SK-N-SH (cell line): Measurements from ENCODE around the gene DNAJC4. TPM values are rescaled to one million over a fixed set of nuclear protein-coding genes. Genes with fewer than 3 reads are reported as not detected.

Experiments used
- CTCF ChIA-PET: fragments of 300-600, 350-600 bp; formaldehyde crosslinking; extraction: SDS; loops from one replicate; lab custom pipeline; 2021; lab: Yijun Ruan, JAX
- POLR2A ChIA-PET: fragments of 350-600 bp; sonication (Branson Sonifier 250); formaldehyde crosslinking; extraction: SDS; loops from one replicate; lab custom pipeline; 2020; ENCODE audit warnings: antibody characterized with exemption, inconsistent platforms; lab: Yijun Ruan, JAX
- DNase-seq: peaks from one replicate; pipeline ENCODE4 v3.0.0; 2012
- H2AFZ ChIP-seq: fragments of 200-600 bp; sonication (generic); 2 replicates; pipeline ENCODE4 v1.8.1; 2016; ENCODE audit warnings: antibody characterized with exemption, mild to moderate bottlenecking, low read depth
- H3F3A ChIP-seq: fragments of 200-600 bp; sonication (generic); replicated peaks from 2 replicates; pipeline ENCODE3; 2016; ENCODE audit warnings: antibody characterized with exemption, mild to moderate bottlenecking; ENCODE audit not compliant: insufficient read depth
- H3K27ac ChIP-seq, 2 experiments: fragments of 200-500 bp in 1 of 2; fragments of 200-600 bp in 1 of 2; sonication (Bioruptor generic) in 1 of 2; sonication (generic), shearing (Covaris generic) in 1 of 2; 2 replicates each; pipeline versions ENCODE4 v1.5.1 to v1.6.1; 2014 to 2016; ENCODE audit warnings: low read depth in 2 of 2, inconsistent platforms in 1 of 2, low read length in 1 of 2, mild to moderate bottlenecking in 1 of 2, mixed read lengths in 1 of 2
- H3K27me3 ChIP-seq: fragments of 200-600 bp; sonication (generic), shearing (Covaris generic); 2 replicates; pipeline ENCODE4 v1.6.1; 2016; ENCODE audit warnings: mixed run types; ENCODE audit not compliant: insufficient read depth
- H3K36me3 ChIP-seq, 2 experiments: fragments of 200-500 bp in 1 of 2; fragments of 200-600 bp in 1 of 2; sonication (Bioruptor generic) in 1 of 2; sonication (generic) in 1 of 2; replicated peaks in 1 of 2; 2 replicates each; pipeline versions ENCODE3 to v1.5.1; 2014 to 2016; ENCODE audit warnings: low read length in 1 of 2, mild to moderate bottlenecking in 1 of 2; ENCODE audit not compliant: insufficient read depth in 2 of 2, control insufficient read depth in 1 of 2
- H3K4me1 ChIP-seq, 2 experiments: fragments of 200-500 bp in 1 of 2; fragments of 200-600 bp in 1 of 2; sonication (Bioruptor generic) in 1 of 2; sonication (generic), shearing (Covaris generic) in 1 of 2; 2 replicates each; pipeline versions ENCODE4 v1.5.1 to v1.6.1; 2014 to 2016; ENCODE audit warnings: low read depth in 1 of 2, low read length in 1 of 2, mixed run types in 1 of 2; ENCODE audit not compliant: insufficient read depth in 2 of 2, control insufficient read depth in 1 of 2
- H3K4me2 ChIP-seq: fragments of 200-600 bp; sonication (generic), shearing (Covaris generic); 2 replicates; pipeline ENCODE4 v1.6.1; 2017; ENCODE audit warnings: mixed run types
- H3K4me3 ChIP-seq, 2 experiments: fragments of 200-500 bp in 1 of 2; fragments of 200-600 bp in 1 of 2; sonication (Bioruptor generic) in 1 of 2; sonication (generic), shearing (Covaris generic) in 1 of 2; 2 replicates each; pipeline versions ENCODE4 v1.5.1 to v1.8.1; 2014 to 2016; ENCODE audit warnings: low read depth in 2 of 2, inconsistent platforms in 1 of 2, low read length in 1 of 2, mild to moderate bottlenecking in 1 of 2, mixed read lengths in 1 of 2, moderate library complexity in 1 of 2
- H3K79me2 ChIP-seq: fragments of 200-600 bp; sonication (generic); 2 replicates; pipeline ENCODE4 v1.8.1; 2017; ENCODE audit warnings: mild to moderate bottlenecking; ENCODE audit not compliant: insufficient read depth
- H3K9ac ChIP-seq: fragments of 200-600 bp; sonication (generic); 2 replicates; pipeline ENCODE4 v1.6.1; 2017; ENCODE audit warnings: mixed run types
- H3K9me2 ChIP-seq: fragments of 200-600 bp; sonication (generic); 2 replicates; pipeline ENCODE4 v1.6.1; 2017; ENCODE audit warnings: mixed run types
- H3K9me3 ChIP-seq: fragments of 200-600 bp; sonication (generic); 2 replicates; pipeline ENCODE4 v1.6.1; 2017; ENCODE audit warnings: mixed run types, mild to moderate bottlenecking, moderate library complexity
- H4K20me1 ChIP-seq: fragments of 200-600 bp; sonication (generic); 2 replicates; pipeline ENCODE4 v1.6.1; 2017; ENCODE audit warnings: mild to moderate bottlenecking, mixed run types; ENCODE audit not compliant: insufficient read depth
- CTCF ChIP-seq: fragments of 200-600 bp; sonication (generic); IDR thresholded peaks from 2 replicates; pipeline ENCODE4 v1.6.1; 2017; ENCODE audit warnings: antibody characterized with exemption, mild to moderate bottlenecking, moderate library complexity
- FOSL2 ChIP-seq: IDR thresholded peaks from 2 replicates; pipeline ENCODE4 v1.4.0; 2012; ENCODE audit warnings: low read depth, mild to moderate bottlenecking, moderate library complexity, borderline replicate concordance
- FOXJ3 ChIP-seq: sonication (generic); formaldehyde crosslinking; IDR thresholded peaks from 2 replicates; pipeline ENCODE4 v1.5.1; 2020; ENCODE audit warnings: mild to moderate bottlenecking, missing genetic modification reagents
- FOXM1 ChIP-seq: IDR thresholded peaks from 2 replicates; pipeline ENCODE4 v1.4.0; 2012; ENCODE audit warnings: low read depth, mild to moderate bottlenecking
- GABPA ChIP-seq: IDR thresholded peaks from 2 replicates; pipeline ENCODE4 v1.4.0; 2012; ENCODE audit warnings: low read depth, mild to moderate bottlenecking
- MXI1 ChIP-seq: IDR thresholded peaks from 2 replicates; pipeline ENCODE4 v1.6.1; 2012; ENCODE audit warnings: mild to moderate bottlenecking, low read depth, low read length, improper control_type of control experiment
- POLR2AphosphoS5 ChIP-seq: IDR thresholded peaks from 2 replicates; pipeline ENCODE4 v1.6.1; 2012; ENCODE audit warnings: low read depth, low read length
- REST ChIP-seq: IDR thresholded peaks from 2 replicates; pipeline ENCODE4 v1.6.1; 2012; ENCODE audit warnings: mild to moderate bottlenecking, low read depth, low read length, moderate library complexity
- RXRA ChIP-seq: IDR thresholded peaks from 2 replicates; pipeline ENCODE4 v1.4.0; 2012; ENCODE audit warnings: low read depth, mild to moderate bottlenecking, borderline replicate concordance
- SIN3A ChIP-seq: IDR thresholded peaks from 2 replicates; pipeline ENCODE4 v1.6.1; 2012; ENCODE audit warnings: low read depth, mild to moderate bottlenecking, low read length, moderate library complexity, borderline replicate concordance
- SMC3 ChIP-seq: IDR thresholded peaks from 2 replicates; pipeline ENCODE4 v1.6.1; 2012; ENCODE audit warnings: low read depth, low read length, improper control_type of control experiment
- USF1 ChIP-seq: IDR thresholded peaks from 2 replicates; pipeline ENCODE4 v1.4.0; 2012; ENCODE audit warnings: low read depth, borderline replicate concordance
- WGBS: methylation state at CpG from one replicate; pipeline ENCODE4 v1.1.6; 2017; ENCODE audit warnings: low lambda C conversion rate; 5-methylcytosine and 5-hydroxymethylcytosine counted together
- polyA plus RNA-seq, 3 experiments: library from polyadenylated mRNA; depleted of rRNA; stranded (reverse); fragments of >200 nt; gene quantifications; 2 replicates each; pipeline ENCODE4 v1.2.3, GENCODE V29; 2012

DNAJC4 gene
- polyA plus RNA-seq, 1 of the 3 experiments (the other 2 are of a cell fraction): 52.1 TPM

- DNase-seq: peak; percentile 92
- H3K27me3 ChIP-seq: no peaks in the 10 kb centered on the region
- no peaks in the 10 kb centered on the region for H3K9me3 ChIP-seq
- CTCF ChIA-PET: interaction anchor here (1.0 to 3.4 kb wide), 4 partner anchors 13 to 70 kb away, joined by 3 to 15 read pairs (median 6); partner anchors contain the start of genes PLCB3 and PPP1R14B
- peaks cover 0 to 20% of the 10 kb centered on the region in 2 experiments for H3K36me3 ChIP-seq
- no peaks in the 10 kb centered on the region for H3K9me2 ChIP-seq
- H3K4me1 ChIP-seq: peaks cover 11 to 47% of the 10 kb centered on the region in 2 experiments; a peak in 2 of 4 replicates
- H3K9ac ChIP-seq: peak within 1 kb of the TSS; percentile 66
- no peak within 1 kb of the TSS for H2AFZ ChIP-seq
- TF ChIP-seq RXRA: no peak
- TF ChIP-seq SMC3: no peak
- TF ChIP-seq POLR2AphosphoS5: peak; percentile 38; the same call in 1 of the 2 replicates
- no peak for TF ChIP-seq GABPA
- TF ChIP-seq FOSL2: no peak
- TF ChIP-seq SIN3A: no peak
- peak; percentile 61; the same call in 1 of the 2 replicates for TF ChIP-seq USF1
- TF ChIP-seq CTCF: no peak
- no peak for TF ChIP-seq REST
- no peak for TF ChIP-seq FOXJ3 (CRISPR knock-in tag)
- TF ChIP-seq FOXM1: no peak
- no peak for TF ChIP-seq MXI1
- peak within 1 kb of the TSS; percentile 91 for H3K4me2 ChIP-seq
- peak within 1 kb of the TSS in 1 of 2 experiments; percentile 83; a peak in 2 of 4 replicates for H3K27ac ChIP-seq
- peaks cover 31% of the 10 kb centered on the region for H3F3A ChIP-seq
- WGBS: 17% methylated on average over 9 of the region's 62 CpGs
- POLR2A ChIA-PET: interaction anchor here (0.6 to 0.7 kb wide), 3 partner anchors 28 to 1381 kb away, joined by 3 to 4 read pairs (median 3); partner anchors contain the start of gene FERMT3
- no peaks in the 10 kb centered on the region for H4K20me1 ChIP-seq
- H3K4me3 ChIP-seq: peak within 1 kb of the TSS; percentile 69 to 70
- H3K79me2 ChIP-seq: peaks cover 20% of the 10 kb centered on the region
Measured at GRCh38 chr11:64233913-64234586, 3.7 kb downstream of the DNAJC4 start, which contains the start of gene VEGFB. VEGFB (plus strand) TSS chr11:64234584; CDS start chr11:64234834, 250 bp downstream.
